Measurements from ENCODE around the gene SLC7A7. TPM values are rescaled to one million over a fixed set of nuclear protein-coding genes. Genes with fewer than 3 reads are reported as not detected.

The SLC7A7 gene
- total and polyA plus RNA-seq, 2 of the 13 experiments (the other 11 are each of a cell fraction or from before 2014, with no cell fraction given): 0.13 to 0.63 TPM

GRCh38 chr14:22829076-22829660, 13.9 kb upstream of the SLC7A7 start (continued):
- TF ChIP-seq ZNF770 (CRISPR knock-in tag; IDR thresholded peaks at IDR 0.05) (peak; percentile 84; the same call in 1 of the 2 replicates), ZNF646 (CRISPR knock-in tag; IDR thresholded peaks at IDR 0.05) (0 out of 2 replicates have a peak, but pooled peaks have one; percentile 42), ISL2 (CRISPR knock-in tag; IDR thresholded peaks at IDR 0.05) (peak; percentile 30; the same call in 1 of the 2 replicates), GPN1 (CRISPR knock-in tag; IDR thresholded peaks at IDR 0.05; ENCODE audit: borderline replicate concordance) (0 out of 2 replicates have a peak, but pooled peaks have one; percentile 44), ZBTB14 (CRISPR knock-in tag; IDR thresholded peaks at IDR 0.05) (peak; percentile 39; the same call in 1 of the 2 replicates), ZNF703 (CRISPR knock-in tag; IDR thresholded peaks at IDR 0.05; ENCODE audit: borderline replicate concordance) (peak; percentile 13; the same call in 1 of the 2 replicates), ZNF512 (CRISPR knock-in tag; IDR thresholded peaks at IDR 0.05) (0 out of 2 replicates have a peak, but pooled peaks have one; percentile 37), FOXK1 (CRISPR knock-in tag; IDR thresholded peaks at IDR 0.05; ENCODE audit: borderline replicate concordance, low read depth) (peak; percentile 12; the same call in 1 of the 2 replicates), SNAPC2 (CRISPR knock-in tag; IDR thresholded peaks at IDR 0.05) (0 out of 2 replicates have a peak, but pooled peaks have one; percentile 2), PRDM15 (CRISPR knock-in tag; IDR thresholded peaks at IDR 0.05) (0 out of 2 replicates have a peak, but pooled peaks have one; percentile 36), SNAI1 (CRISPR knock-in tag; IDR thresholded peaks at IDR 0.05; ENCODE audit: borderline replicate concordance) (peak; percentile 65; the same call in 1 of the 2 replicates), NFKB2 (CRISPR knock-in tag; IDR thresholded peaks at IDR 0.05; ENCODE audit: borderline replicate concordance) (0 out of 2 replicates have a peak, but pooled peaks have one; percentile 36)

Measured in HepG2 (cell line).